Esophagus muscularis mucosa (tissue), 4 donors: ENCODE measurements around the gene RAD51B. TPM values are rescaled to one million over a fixed set of nuclear protein-coding genes. Genes with fewer than 3 reads are reported as not detected.

Experiments
- DNase-seq: peaks from one replicate; pipeline ENCODE4 v3.0.0-alpha.2; 2017; ENCODE audit errors: extremely low spot score
- H3K27ac ChIP-seq, 4 donors: fragments of 200-600 bp; sonication (generic); replicated peaks in 1 of 4; 1 replicate in 3 of 4; 2 replicates in 1 of 4; pipeline ENCODE4 v1.5.1; 2016 to 2019; ENCODE audit warnings: mild to moderate bottlenecking in 1 of 4
- H3K27me3 ChIP-seq, 4 donors: fragments of 200-600 bp; sonication (generic); one replicate each; pipeline versions ENCODE4 v1.5.1 to v1.6.0; 2016 to 2019
- H3K36me3 ChIP-seq, 4 donors: fragments of 200-600 bp; sonication (generic); one replicate each; pipeline ENCODE4 v1.5.1; 2016 to 2019
- H3K4me1 ChIP-seq, 4 donors: fragments of 200-600 bp; sonication (generic); one replicate each; pipeline ENCODE4 v1.5.1; 2016 to 2019
- H3K4me3 ChIP-seq, 4 donors: fragments of 200-600 bp; sonication (generic); 1 replicate in 2 of 4; 2 replicates in 2 of 4; pipeline ENCODE4 v1.5.1; 2016 to 2019; ENCODE audit warnings: mild to moderate bottlenecking in 4 of 4, moderate library complexity in 1 of 4
- H3K9me3 ChIP-seq, 4 donors: fragments of 200-600 bp; sonication (generic); 1 replicate in 3 of 4; 2 replicates in 1 of 4; pipeline ENCODE4 v1.5.1; 2016 to 2019
- EP300 ChIP-seq: sonication (generic); formaldehyde crosslinking; IDR thresholded peaks from one replicate; pipeline ENCODE4 v1.6.1; 2017; ENCODE audit warnings: antibody characterized with exemption
- POLR2A ChIP-seq: fragments of 450-650 bp; IDR thresholded peaks from one replicate; pipeline ENCODE4 v1.6.1; 2017; ENCODE audit warnings: antibody characterized with exemption, moderate library complexity, mild to moderate bottlenecking, low read depth
- POLR2AphosphoS5 ChIP-seq, 2 donors: sonication (generic); formaldehyde crosslinking; IDR thresholded peaks; one replicate each; pipeline ENCODE4 v1.6.1; 2017; ENCODE audit warnings: antibody characterized with exemption in 2 of 2
- WGBS: methylation state at CpG from one replicate; pipeline ENCODE4 v1.1.5; 2018; 5-methylcytosine and 5-hydroxymethylcytosine counted together
- intact Hi-C: fragments of 100-400 bp; cut with DNase I; formaldehyde crosslinking; loops from one replicate; pipeline ENCODE4 v1.15.1; 2023
- total RNA-seq, 4 donors: library from RNA; depleted of rRNA; stranded (reverse); fragments of >200 nt; gene quantifications; one replicate each; pipeline versions ENCODE4 v1.1.0 to v1.2.1, GENCODE V29; 2016
- TF ChIP-seq, protein P1 (sequence below), 3 experiments: fragments of 200-600 bp in 2 of 3; fragments of 450-650 bp in 1 of 3; sonication (generic) in 2 of 3; IDR thresholded peaks; one replicate each; pipeline ENCODE4 v1.5.1; 2017 to 2019; ENCODE audit warnings: antibody characterized with exemption in 3 of 3, mild to moderate bottlenecking in 2 of 3, moderate library complexity in 1 of 3

The RAD51B gene
- total RNA-seq, 4 donors from 2014 or later = 2.8 to 11.1 (median 5.1) TPM

DNA sequence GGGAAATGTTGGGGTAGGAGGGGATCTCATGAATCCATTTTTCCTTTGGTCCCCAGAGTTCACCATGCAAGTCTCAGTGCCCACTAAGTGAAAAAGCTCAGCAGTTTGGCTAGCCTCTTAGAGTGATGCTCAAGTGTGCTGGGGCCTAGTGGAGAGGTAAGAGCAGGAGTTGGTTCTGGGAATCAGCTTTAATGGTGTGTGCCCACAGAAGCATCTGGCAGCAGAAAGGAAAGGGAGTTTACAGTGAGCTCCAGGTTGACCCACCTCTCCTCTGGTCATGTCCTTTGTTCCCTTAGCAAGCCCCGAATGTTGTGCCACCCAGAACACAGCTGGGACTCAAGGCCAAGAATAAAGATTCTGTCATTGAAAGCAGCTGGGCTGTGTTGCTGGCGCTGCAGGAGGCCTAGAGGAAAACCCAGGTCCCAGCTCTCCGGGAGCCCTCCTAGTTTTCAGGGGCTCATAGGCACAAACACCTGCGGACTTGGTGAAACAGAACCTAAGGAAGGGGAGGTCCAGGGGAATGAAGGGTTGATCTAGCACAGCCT is 652.5 kb downstream of the RAD51B start:
- WGBS = 95% methylated on average over 4 of the region's 4 CpGs
- Histone ChIP-seq H3K27me3 (no peaks in the 10 kb centered on the region), H3K36me3 (no peaks in the 10 kb centered on the region), H3K27ac (no peak overlapping the region), H3K9me3 (no peaks in the 10 kb centered on the region), H3K4me1 (peaks cover 5 to 26% (median 20%) of the 10 kb centered on the region in 4 donors), H3K4me3 (no peak overlapping the region)
- TF ChIP-seq POLR2AphosphoS5 (IDR thresholded peaks at IDR 0.05) = no peak
- TF ChIP-seq POLR2A = no peak
- TF ChIP-seq, protein P1, sequence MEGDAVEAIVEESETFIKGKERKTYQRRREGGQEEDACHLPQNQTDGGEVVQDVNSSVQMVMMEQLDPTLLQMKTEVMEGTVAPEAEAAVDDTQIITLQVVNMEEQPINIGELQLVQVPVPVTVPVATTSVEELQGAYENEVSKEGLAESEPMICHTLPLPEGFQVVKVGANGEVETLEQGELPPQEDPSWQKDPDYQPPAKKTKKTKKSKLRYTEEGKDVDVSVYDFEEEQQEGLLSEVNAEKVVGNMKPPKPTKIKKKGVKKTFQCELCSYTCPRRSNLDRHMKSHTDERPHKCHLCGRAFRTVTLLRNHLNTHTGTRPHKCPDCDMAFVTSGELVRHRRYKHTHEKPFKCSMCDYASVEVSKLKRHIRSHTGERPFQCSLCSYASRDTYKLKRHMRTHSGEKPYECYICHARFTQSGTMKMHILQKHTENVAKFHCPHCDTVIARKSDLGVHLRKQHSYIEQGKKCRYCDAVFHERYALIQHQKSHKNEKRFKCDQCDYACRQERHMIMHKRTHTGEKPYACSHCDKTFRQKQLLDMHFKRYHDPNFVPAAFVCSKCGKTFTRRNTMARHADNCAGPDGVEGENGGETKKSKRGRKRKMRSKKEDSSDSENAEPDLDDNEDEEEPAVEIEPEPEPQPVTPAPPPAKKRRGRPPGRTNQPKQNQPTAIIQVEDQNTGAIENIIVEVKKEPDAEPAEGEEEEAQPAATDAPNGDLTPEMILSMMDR (IDR thresholded peaks at IDR 0.05) = no peak
- TF ChIP-seq EP300 = no peak
- intact Hi-C loops = no loop called here
- peak; percentile 77 for DNase-seq

DNA sequence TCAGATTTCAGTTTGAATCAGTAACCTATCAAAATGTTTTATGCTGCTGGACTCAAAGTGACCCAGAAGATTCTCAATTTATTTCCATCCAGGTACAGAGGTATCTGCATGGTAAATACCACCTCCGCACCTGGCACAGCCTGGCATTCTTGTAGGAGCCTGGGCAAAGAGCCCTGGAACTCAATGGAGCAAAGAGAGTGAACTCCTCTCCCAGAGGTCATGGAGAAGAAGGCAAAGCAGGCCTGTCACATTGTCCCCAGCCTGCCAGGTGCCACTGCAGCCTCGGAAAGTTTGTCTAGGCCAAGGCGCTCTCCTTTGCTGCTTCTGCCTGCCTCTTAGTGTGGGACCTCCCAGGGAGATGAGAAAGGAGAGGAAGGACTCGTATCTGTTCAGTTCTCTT is 653.5 kb downstream of the RAD51B start:
- Histone ChIP-seq H3K27me3 (no peaks in the 10 kb centered on the region), H3K4me3 (no peak overlapping the region), H3K4me1 (peaks cover 5 to 27% (median 23%) of the 10 kb centered on the region in 4 donors), H3K27ac (peak overlapping the region in 1 of 4 donors; percentile 15), H3K9me3 (no peaks in the 10 kb centered on the region), H3K36me3 (no peaks in the 10 kb centered on the region)
- DNase-seq = peak; percentile 82
- WGBS = 77% methylated on average over 4 of the region's 4 CpGs
- intact Hi-C loops = no loop called here
- TF ChIP-seq POLR2AphosphoS5 (IDR thresholded peaks at IDR 0.05) (no peak), EP300 (no peak), POLR2A (no peak)
- TF ChIP-seq, protein P1 (IDR thresholded peaks at IDR 0.05) = no peak

DNA sequence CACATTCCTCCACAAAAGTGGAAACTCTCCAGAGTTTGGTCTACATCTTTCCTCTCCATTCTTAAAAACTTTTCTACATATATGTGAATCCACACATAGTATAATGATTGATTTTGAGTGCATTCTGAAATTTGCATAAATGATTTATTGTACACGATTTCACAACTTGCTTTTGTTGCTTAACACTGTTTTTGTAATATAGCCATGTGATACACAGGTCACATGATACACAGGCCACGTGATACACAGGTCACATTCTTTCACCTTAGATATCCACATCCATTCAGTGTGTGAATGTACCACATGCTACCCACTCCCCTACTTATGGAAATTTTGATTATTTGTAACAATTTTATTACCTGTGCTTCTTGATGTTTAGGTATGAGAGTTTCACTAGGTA is 654.2 kb downstream of the RAD51B start:
- no peaks in the 10 kb centered on the region for H3K27me3 ChIP-seq
- 83% methylated on average over 2 of the region's 2 CpGs for WGBS
- peaks cover 5 to 27% (median 21%) of the 10 kb centered on the region in 4 donors for H3K4me1 ChIP-seq
- H3K4me3 ChIP-seq = no peak overlapping the region
- no peak overlapping the region for H3K27ac ChIP-seq
- DNase-seq = no peak
- H3K36me3 ChIP-seq = no peaks in the 10 kb centered on the region
- no peaks in the 10 kb centered on the region for H3K9me3 ChIP-seq
- TF ChIP-seq POLR2A (no peak), EP300 (no peak), POLR2AphosphoS5 (IDR thresholded peaks at IDR 0.05) (no peak)
- TF ChIP-seq, protein P1 (IDR thresholded peaks at IDR 0.05) = no peak
- intact Hi-C loops = no loop called here

DNA sequence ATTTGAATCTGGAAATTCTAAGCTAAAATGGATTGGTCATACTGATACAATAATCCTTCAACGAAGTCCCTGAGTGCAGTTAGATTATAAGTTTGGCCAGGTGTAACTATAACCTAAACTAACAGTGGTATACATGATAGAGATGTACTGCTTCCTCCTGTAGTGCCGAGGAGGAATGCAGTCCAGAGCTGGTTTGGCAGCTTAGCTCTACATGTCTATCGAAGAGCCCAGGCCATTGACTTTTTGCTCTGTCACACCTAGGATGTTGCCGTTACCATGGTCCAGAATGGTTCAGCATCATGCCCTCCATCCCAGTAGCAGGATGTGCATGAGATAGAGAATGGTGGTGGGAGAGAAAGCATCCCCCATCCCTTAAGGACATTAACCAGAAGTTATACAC is 655.2 kb downstream of the RAD51B start:
- WGBS = 94% methylated on average over 4 of the region's 4 CpGs
- Histone ChIP-seq H3K4me3 (no peak overlapping the region), H3K9me3 (no peaks in the 10 kb centered on the region), H3K4me1 (peaks cover 5 to 27% (median 21%) of the 10 kb centered on the region in 4 donors), H3K36me3 (no peaks in the 10 kb centered on the region), H3K27me3 (no peaks in the 10 kb centered on the region), H3K27ac (no peak overlapping the region)
- no peak for DNase-seq
- intact Hi-C loops = no loop called here
- no peak for TF ChIP-seq EP300
- TF ChIP-seq, protein P1 (IDR thresholded peaks at IDR 0.05) = no peak
- TF ChIP-seq POLR2A = no peak
- no peak for TF ChIP-seq POLR2AphosphoS5 (IDR thresholded peaks at IDR 0.05)

DNA sequence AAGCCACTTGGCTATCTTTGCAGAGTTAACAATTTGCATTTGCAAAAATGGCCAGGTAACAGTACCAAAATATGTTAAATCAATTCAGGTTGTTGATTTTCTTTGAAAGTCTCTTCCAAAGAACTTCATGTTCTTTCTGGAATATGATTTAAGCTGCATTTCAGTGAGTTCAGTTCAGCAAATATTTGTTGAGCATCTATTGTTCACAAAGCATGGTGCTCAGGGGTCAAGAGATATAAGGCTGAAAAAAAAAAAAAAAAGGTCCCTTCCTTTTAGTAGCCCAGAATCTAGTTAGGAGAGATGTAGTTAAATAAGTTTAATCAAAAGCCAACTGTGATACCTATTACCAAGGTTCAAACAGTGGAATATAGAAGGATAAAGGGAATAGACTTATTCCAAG is 656.2 kb downstream of the RAD51B start:
- TF ChIP-seq EP300 (no peak), POLR2A (no peak), POLR2AphosphoS5 (IDR thresholded peaks at IDR 0.05) (no peak)
- TF ChIP-seq, protein P1 (IDR thresholded peaks at IDR 0.05) = no peak
- H3K27ac ChIP-seq = peak overlapping the region in 3 of 4 donors; percentile 35 to 77 (median 60)
- peaks cover 5 to 27% (median 21%) of the 10 kb centered on the region in 4 donors for H3K4me1 ChIP-seq
- no peak overlapping the region for H3K4me3 ChIP-seq
- H3K9me3 ChIP-seq = no peaks in the 10 kb centered on the region
- H3K36me3 ChIP-seq = no peaks in the 10 kb centered on the region
- no peak for DNase-seq
- no peaks in the 10 kb centered on the region for H3K27me3 ChIP-seq
- intact Hi-C loops = no loop called here
